VCaP (cell line): Measurements from ENCODE around the gene RNF19B.
A peak's percentile ranks its signal among the peaks of the same experiment; 100 is the strongest.

Experiments
- H3K27ac ChIP-seq: fragments of 450-650 bp; 2 replicates; pipeline ENCODE4 v1.5.1; 2017
- CTCF ChIP-seq: fragments of 450-650 bp; conservative IDR thresholded peaks from 2 replicates; pipeline ENCODE4 v1.5.1; 2017; ENCODE audit warnings: mild to moderate bottlenecking, moderate library complexity

Gene RNF19B

GRCh38 chr1:32964461-32965250 lies at the start of gene RNF19B:
RNF19B (minus strand) TSS chr1:32964809; CDS start chr1:32964685, 124 bp downstream.
- TF ChIP-seq CTCF, result no peak
- H3K27ac ChIP-seq, result peak within 1 kb of the TSS; percentile 68

GRCh38 chr1:33013791-33014190 lies 49.2 kb upstream of the RNF19B start:
- TF ChIP-seq CTCF, result no peak
- peak overlapping the region; percentile 90 for H3K27ac ChIP-seq

- TF ChIP-seq CTCF, result no peak
- peak overlapping the region; percentile 90 for H3K27ac ChIP-seq
Measured at GRCh38 chr1:33012165-33012564, 47.6 kb upstream of the RNF19B start.

GRCh38 chr1:33010932-33011731 lies 46.5 kb upstream of the RNF19B start:
- no peak for TF ChIP-seq CTCF
- peak overlapping the region; percentile 90 for H3K27ac ChIP-seq

- peak overlapping the region; percentile 90 for H3K27ac ChIP-seq
- no peak for TF ChIP-seq CTCF
Measured at GRCh38 chr1:33009561-33009960, 45.0 kb upstream of the RNF19B start.

GRCh38 chr1:33008051-33008914 lies 43.7 kb upstream of the RNF19B start:
- peak overlapping the region; percentile 90 for H3K27ac ChIP-seq
- no peak for TF ChIP-seq CTCF
